ENCODE measurements around the gene GRB10. TPM values are rescaled to one million over a fixed set of nuclear protein-coding genes. Genes with fewer than 3 reads are reported as not detected.

GRB10 gene
- total RNA-seq, 5 donors from 2014 or later (not counting 1 experiment from before 2014, with no cell fraction given): 7.1 to 11.1 (median 10.1) TPM

DNA sequence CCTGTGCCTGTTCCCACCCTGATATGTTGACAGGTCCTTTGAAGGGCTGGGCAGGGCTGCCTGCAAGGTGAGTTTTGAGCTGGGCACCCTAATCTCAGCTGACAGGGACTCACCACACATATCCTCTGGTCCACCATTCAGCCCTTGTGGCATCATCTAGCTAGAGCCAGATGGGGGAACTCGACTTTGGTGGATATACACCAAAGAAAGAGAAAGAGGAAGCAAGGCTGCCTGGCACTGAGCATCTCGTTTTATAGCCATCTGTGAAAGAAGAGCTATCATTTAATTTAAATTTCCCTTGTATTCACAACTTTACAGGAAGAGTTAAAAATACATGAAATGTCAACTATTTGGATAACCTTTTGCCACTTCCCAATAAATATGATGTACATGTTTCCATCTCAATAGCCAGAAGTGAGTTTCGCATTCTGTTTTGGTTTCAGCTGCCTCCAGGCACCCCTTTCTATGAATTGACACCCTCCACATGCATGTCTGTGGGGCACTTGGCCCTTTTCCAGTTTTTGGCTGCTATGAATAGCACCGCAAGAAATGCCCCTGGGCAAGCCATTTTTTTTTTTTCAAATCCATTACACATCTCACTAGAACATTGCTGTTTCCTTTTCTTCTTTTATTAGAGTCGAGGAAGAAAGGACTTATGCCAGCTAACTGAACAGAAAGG is 22.9 kb upstream of the GRB10 start:
- Mint-ChIP-seq H3K9me3 (no peaks in the 10 kb centered on the region), H3K27ac (no peak overlapping the region), H3K27me3 (peaks cover 4 to 8% of the 10 kb centered on the region in 2 donors), H3K4me3 (no peak overlapping the region), H3K4me1 (no peaks in the 10 kb centered on the region), H3K36me3 (no peaks in the 10 kb centered on the region)
- Histone ChIP-seq H3K4me3 (ENCODE audit: control insufficient read depth in 1 of 2, extremely low read depth in 1 of 2, low read length in 1 of 2) (no peak overlapping the region), H3K36me3 (ENCODE audit: control insufficient read depth in 2 of 2, extremely low read depth in 1 of 2, insufficient read depth in 1 of 2, low read length in 1 of 2) (no peaks in the 10 kb centered on the region), H3K27ac (ENCODE audit: low read length) (no peak overlapping the region), H3K27me3 (replicated peaks in 1 of 2; ENCODE audit: control insufficient read depth in 2 of 2, extremely low read depth in 1 of 2, insufficient read depth in 2 of 2, low read length in 1 of 2) (peaks cover 0 to 5% of the 10 kb centered on the region in 2 experiments), H3K9me3 (no peaks in the 10 kb centered on the region), H3K4me1 (ENCODE audit: control insufficient read depth in 1 of 2, extremely low read depth in 1 of 2, insufficient read depth in 2 of 2, low read length in 2 of 2) (no peaks in the 10 kb centered on the region)
- no peak for DNase-seq
- ATAC-seq (replicated peaks in 1 of 4): no peak
- WGBS (ENCODE audit: insufficient coverage): 65% methylated on average over 2 of the region's 5 CpGs
- POLR2A ChIA-PET: no interaction called here
- CTCF ChIA-PET: interaction anchor here in 1 of 2 donors (0.6 kb wide), 1 partner anchor 154 kb away, joined by 3 read pairs; no protein-coding TSS in a partner anchor

DNA sequence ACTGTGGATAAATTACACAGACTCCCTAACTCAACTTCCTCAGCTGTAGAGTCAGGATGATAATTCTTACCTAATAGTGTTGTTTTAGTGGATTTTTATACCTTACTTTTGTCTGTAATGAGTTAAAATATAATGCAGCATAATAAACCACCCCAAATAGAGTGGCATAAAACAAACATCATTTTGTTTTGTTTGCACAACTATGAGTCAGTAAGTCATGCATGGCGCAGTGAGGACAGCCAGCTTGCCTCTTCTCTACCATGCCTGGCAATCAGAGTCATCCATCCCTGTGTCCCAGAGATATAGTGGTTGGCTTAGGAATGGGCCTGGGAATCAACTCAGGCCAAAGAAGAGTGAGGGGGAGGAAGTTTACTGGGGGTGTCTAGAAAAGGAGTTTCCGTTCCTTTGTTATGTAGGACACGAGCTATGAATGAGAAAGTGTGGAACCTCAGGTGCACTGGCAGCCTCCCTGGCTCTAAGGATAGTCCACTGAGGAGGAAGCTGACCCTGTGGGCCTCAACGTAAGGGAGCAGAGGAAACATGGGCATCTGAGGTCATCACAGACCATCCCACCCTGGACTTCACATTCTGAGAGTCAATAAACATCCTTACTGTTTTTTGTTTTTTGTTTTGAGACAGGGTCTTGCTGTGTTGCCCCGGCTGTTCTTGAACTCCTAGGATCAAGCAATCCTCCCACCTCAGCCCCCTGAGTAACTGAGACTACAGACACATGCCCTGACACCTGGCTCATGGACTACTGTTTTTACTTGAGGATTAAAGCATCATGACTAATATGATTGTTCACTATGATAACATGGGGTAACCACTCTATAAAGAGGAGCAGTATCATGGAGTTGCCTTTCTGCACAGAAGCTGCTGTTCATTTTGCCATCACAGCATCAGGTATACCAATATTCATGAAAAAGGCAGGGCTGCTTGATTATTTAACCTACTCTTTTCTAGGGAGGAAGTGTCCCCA is 21.0 kb upstream of the GRB10 start:
- Histone ChIP-seq H3K27ac (ENCODE audit: low read length) (no peak overlapping the region), H3K4me1 (ENCODE audit: control insufficient read depth in 1 of 2, extremely low read depth in 1 of 2, insufficient read depth in 2 of 2, low read length in 2 of 2) (no peaks in the 10 kb centered on the region), H3K27me3 (replicated peaks in 1 of 2; ENCODE audit: control insufficient read depth in 2 of 2, extremely low read depth in 1 of 2, insufficient read depth in 2 of 2, low read length in 1 of 2) (no peaks in the 10 kb centered on the region), H3K36me3 (ENCODE audit: control insufficient read depth in 2 of 2, extremely low read depth in 1 of 2, insufficient read depth in 1 of 2, low read length in 1 of 2) (no peaks in the 10 kb centered on the region), H3K4me3 (ENCODE audit: control insufficient read depth in 1 of 2, extremely low read depth in 1 of 2, low read length in 1 of 2) (no peak overlapping the region), H3K9me3 (no peaks in the 10 kb centered on the region)
- peaks cover 0 to 2% (median 2%) of the 10 kb centered on the region in 3 donors for H3K9me3 Mint-ChIP-seq
- peaks cover 0 to 12% of the 10 kb centered on the region in 2 donors for H3K27me3 Mint-ChIP-seq
- POLR2A ChIA-PET: no interaction called here
- CTCF ChIA-PET: no interaction called here
- H3K27ac Mint-ChIP-seq: no peak overlapping the region
- H3K4me1 Mint-ChIP-seq: no peaks in the 10 kb centered on the region
- ATAC-seq (replicated peaks in 1 of 4): no peak
- H3K4me3 Mint-ChIP-seq: no peak overlapping the region
- DNase-seq: no peak
- no peaks in the 10 kb centered on the region for H3K36me3 Mint-ChIP-seq
- no CpG with 5 or more reads among the region's 5 CpGs for WGBS (ENCODE audit: insufficient coverage)

DNA sequence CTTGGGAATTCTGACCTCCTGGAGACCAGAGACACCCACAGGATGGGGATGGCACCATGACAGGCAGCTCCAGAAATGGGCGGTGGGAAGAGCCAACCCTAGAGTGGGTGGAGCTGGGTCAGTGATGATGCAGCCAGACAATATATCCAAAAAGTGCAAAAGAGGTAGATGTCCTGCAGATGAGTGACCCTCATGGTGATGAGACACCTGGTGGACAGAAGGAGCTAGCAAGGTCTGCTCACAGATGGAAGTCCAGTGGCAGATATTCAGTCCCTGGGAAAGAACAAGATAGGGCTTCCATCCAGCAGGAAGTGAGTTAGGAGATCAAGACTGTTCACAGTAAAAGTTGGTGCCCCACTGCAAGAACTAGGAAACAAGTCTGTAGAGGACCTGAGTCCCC is 19.2 kb upstream of the GRB10 start:
- ATAC-seq (replicated peaks in 1 of 4): no peak
- H3K4me3 ChIP-seq (ENCODE audit: control insufficient read depth in 1 of 2, extremely low read depth in 1 of 2, low read length in 1 of 2): no peak overlapping the region
- H3K27ac ChIP-seq (ENCODE audit: low read length): no peak overlapping the region
- peaks cover 0 to 6% of the 10 kb centered on the region in 2 experiments for H3K27me3 ChIP-seq (replicated peaks in 1 of 2; ENCODE audit: control insufficient read depth in 2 of 2, extremely low read depth in 1 of 2, insufficient read depth in 2 of 2, low read length in 1 of 2)
- DNase-seq: no peak
- Mint-ChIP-seq H3K4me1 (no peaks in the 10 kb centered on the region), H3K27me3 (peaks cover 0 to 19% of the 10 kb centered on the region in 2 donors), H3K4me3 (no peak overlapping the region), H3K36me3 (no peaks in the 10 kb centered on the region), H3K27ac (no peak overlapping the region), H3K9me3 (peaks cover 0 to 7% (median 5%) of the 10 kb centered on the region in 3 donors)
- peaks cover 2% of the 10 kb centered on the region for H3K9me3 ChIP-seq
- H3K4me1 ChIP-seq (ENCODE audit: control insufficient read depth in 1 of 2, extremely low read depth in 1 of 2, insufficient read depth in 2 of 2, low read length in 2 of 2): no peaks in the 10 kb centered on the region
- ChIA-PET CTCF (no interaction called here), POLR2A (no interaction called here)
- H3K36me3 ChIP-seq (ENCODE audit: control insufficient read depth in 2 of 2, extremely low read depth in 1 of 2, insufficient read depth in 1 of 2, low read length in 1 of 2): no peaks in the 10 kb centered on the region
- 92% methylated on average over 1 of the region's 1 CpG for WGBS (ENCODE audit: insufficient coverage)

DNA sequence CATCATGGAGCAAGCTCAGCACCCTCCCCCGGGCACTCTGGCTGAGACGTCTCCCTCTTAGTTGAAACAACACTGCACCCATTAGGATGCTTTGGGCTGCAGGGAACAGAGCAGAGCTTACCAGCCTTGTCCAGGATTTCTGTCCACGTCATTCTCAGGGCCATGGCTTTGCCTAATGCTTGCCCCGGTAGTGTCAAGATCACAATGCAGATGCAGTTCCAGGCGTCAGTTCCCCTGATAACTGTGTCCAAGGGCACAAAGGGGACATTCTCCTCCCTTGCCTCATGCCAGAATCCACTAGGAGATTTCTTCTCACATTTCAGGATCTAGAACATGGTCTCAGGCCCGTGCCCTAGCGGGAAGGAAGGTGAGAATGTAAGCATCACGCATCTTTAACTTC is 17.2 kb upstream of the GRB10 start:
- Mint-ChIP-seq H3K9me3 (peaks cover 0 to 7% (median 5%) of the 10 kb centered on the region in 3 donors), H3K36me3 (no peaks in the 10 kb centered on the region), H3K4me3 (no peak overlapping the region), H3K27ac (no peak overlapping the region), H3K27me3 (peaks cover 0 to 28% of the 10 kb centered on the region in 2 donors), H3K4me1 (no peaks in the 10 kb centered on the region)
- H3K4me1 ChIP-seq (ENCODE audit: control insufficient read depth in 1 of 2, extremely low read depth in 1 of 2, insufficient read depth in 2 of 2, low read length in 2 of 2): no peaks in the 10 kb centered on the region
- no peak overlapping the region for H3K27ac ChIP-seq (ENCODE audit: low read length)
- DNase-seq (no peak), ATAC-seq (replicated peaks in 1 of 4) (no peak)
- H3K4me3 ChIP-seq (ENCODE audit: control insufficient read depth in 1 of 2, extremely low read depth in 1 of 2, low read length in 1 of 2): no peak overlapping the region
- no peaks in the 10 kb centered on the region for H3K36me3 ChIP-seq (ENCODE audit: control insufficient read depth in 2 of 2, extremely low read depth in 1 of 2, insufficient read depth in 1 of 2, low read length in 1 of 2)
- 78% methylated on average over 6 of the region's 8 CpGs for WGBS (ENCODE audit: insufficient coverage)
- ChIA-PET POLR2A (no interaction called here), CTCF (interaction anchor here in 1 of 2 donors (1.0 kb wide), 1 partner anchor 361 kb away, joined by 4 read pairs; no protein-coding TSS in a partner anchor)
- H3K27me3 ChIP-seq (replicated peaks in 1 of 2; ENCODE audit: control insufficient read depth in 2 of 2, extremely low read depth in 1 of 2, insufficient read depth in 2 of 2, low read length in 1 of 2): peaks cover 0 to 11% of the 10 kb centered on the region in 2 experiments
- peaks cover 2% of the 10 kb centered on the region for H3K9me3 ChIP-seq

DNA sequence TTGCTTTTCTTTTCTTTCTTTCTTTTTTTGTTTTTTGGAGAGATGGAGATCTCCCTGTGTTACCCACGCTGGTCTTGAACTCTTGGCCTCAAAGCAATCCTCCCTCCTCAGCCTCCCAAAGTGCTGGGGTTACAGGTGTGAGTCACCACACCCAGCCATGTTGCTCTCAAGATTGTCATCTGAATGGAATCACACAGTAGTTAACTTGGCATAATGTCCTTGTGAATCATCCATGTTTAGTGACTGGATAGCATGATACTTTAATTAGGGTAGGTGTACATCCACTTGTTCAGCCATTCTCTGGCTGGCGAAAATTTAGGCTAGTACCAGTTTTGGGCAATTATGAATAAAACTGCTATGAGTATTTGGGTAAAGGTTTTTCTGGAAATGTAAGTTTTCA is 15.4 kb upstream of the GRB10 start:
- Mint-ChIP-seq H3K4me3 (no peak overlapping the region), H3K4me1 (peaks cover 0 to 7% (median 5%) of the 10 kb centered on the region in 3 donors)

DNA sequence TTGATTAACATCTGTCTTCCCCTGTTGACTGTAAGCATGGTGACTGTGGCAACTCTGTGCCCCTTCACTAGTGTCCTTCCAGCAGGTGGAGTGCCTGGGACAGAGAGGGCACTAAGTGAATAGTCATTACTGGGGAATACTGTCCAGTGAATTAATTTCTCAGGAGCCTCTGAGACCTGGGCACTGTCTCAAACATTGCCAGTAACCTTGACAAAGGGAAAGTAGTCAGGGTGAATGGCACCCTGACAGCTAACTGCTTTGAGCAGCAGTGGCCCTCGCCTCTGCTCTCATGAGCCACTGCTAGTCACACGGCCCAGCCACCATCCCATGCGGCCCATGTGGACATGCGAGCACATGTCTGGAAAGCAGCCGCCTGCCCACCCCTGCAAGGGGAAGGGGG is 13.1 kb upstream of the GRB10 start:
- peaks cover 2% of the 10 kb centered on the region for H3K9me3 ChIP-seq
- H3K27ac ChIP-seq (ENCODE audit: low read length): no peak overlapping the region
- ATAC-seq (replicated peaks in 1 of 4): no peak
- POLR2A ChIA-PET: no interaction called here
- WGBS (ENCODE audit: insufficient coverage): no CpG with 5 or more reads among the region's 5 CpGs
- Mint-ChIP-seq H3K4me3 (no peak overlapping the region), H3K9me3 (peaks cover 0 to 7% (median 5%) of the 10 kb centered on the region in 3 donors), H3K27ac (no peak overlapping the region), H3K27me3 (peaks cover 0 to 46% of the 10 kb centered on the region in 2 donors), H3K36me3 (no peaks in the 10 kb centered on the region), H3K4me1 (peaks cover 5 to 17% (median 14%) of the 10 kb centered on the region in 3 donors)
- CTCF ChIA-PET: interaction anchor here in 1 of 2 donors (0.6 to 0.9 kb wide), 2 partner anchors 23 to 56 kb away, joined by 3 to 8 read pairs; no protein-coding TSS in a partner anchor
- no peak for DNase-seq
- no peak overlapping the region for H3K4me3 ChIP-seq (ENCODE audit: control insufficient read depth in 1 of 2, extremely low read depth in 1 of 2, low read length in 1 of 2)
- H3K36me3 ChIP-seq (ENCODE audit: control insufficient read depth in 2 of 2, extremely low read depth in 1 of 2, insufficient read depth in 1 of 2, low read length in 1 of 2): no peaks in the 10 kb centered on the region
- peaks cover 0 to 24% of the 10 kb centered on the region in 2 experiments for H3K27me3 ChIP-seq (replicated peaks in 1 of 2; ENCODE audit: control insufficient read depth in 2 of 2, extremely low read depth in 1 of 2, insufficient read depth in 2 of 2, low read length in 1 of 2)
- peaks cover 2 to 8% of the 10 kb centered on the region in 2 experiments for H3K4me1 ChIP-seq (ENCODE audit: control insufficient read depth in 1 of 2, extremely low read depth in 1 of 2, insufficient read depth in 2 of 2, low read length in 2 of 2)

More for the DNA sequence above, 15.4 kb upstream of the GRB10 start:
- Histone ChIP-seq H3K27me3 (replicated peaks in 1 of 2; ENCODE audit: control insufficient read depth in 2 of 2, extremely low read depth in 1 of 2, insufficient read depth in 2 of 2, low read length in 1 of 2) (peaks cover 0 to 17% of the 10 kb centered on the region in 2 experiments), H3K4me3 (ENCODE audit: control insufficient read depth in 1 of 2, extremely low read depth in 1 of 2, low read length in 1 of 2) (no peak overlapping the region), H3K9me3 (peaks cover 2% of the 10 kb centered on the region), H3K36me3 (ENCODE audit: control insufficient read depth in 2 of 2, extremely low read depth in 1 of 2, insufficient read depth in 1 of 2, low read length in 1 of 2) (no peaks in the 10 kb centered on the region), H3K27ac (ENCODE audit: low read length) (no peak overlapping the region), H3K4me1 (ENCODE audit: control insufficient read depth in 1 of 2, extremely low read depth in 1 of 2, insufficient read depth in 2 of 2, low read length in 2 of 2) (peaks cover 2 to 4% of the 10 kb centered on the region in 2 experiments)
- Mint-ChIP-seq H3K36me3 (no peaks in the 10 kb centered on the region), H3K27me3 (peaks cover 0 to 38% of the 10 kb centered on the region in 2 donors), H3K27ac (no peak overlapping the region), H3K9me3 (peaks cover 0 to 7% (median 5%) of the 10 kb centered on the region in 3 donors)
- ChIA-PET POLR2A (no interaction called here), CTCF (no interaction called here)
- WGBS (ENCODE audit: insufficient coverage): 80% methylated on average over 1 of the region's 2 CpGs
- ATAC-seq (replicated peaks in 1 of 4) (no peak), DNase-seq (no peak)
